Ureter (tissue), 1 donor: ENCODE data around the gene ATP13A3. TPM values are rescaled to one million over a fixed set of nuclear protein-coding genes. Genes with fewer than 3 reads are reported as not detected.
A peak's percentile ranks its signal among the peaks of the same experiment; 100 is the strongest.
"Not testable (repeated sequence)": the region's sequence is repeated elsewhere in the genome, so short reads cannot be mapped to it uniquely, and the experiment has no call there.

Experiments used
- DNase-seq: peaks from one replicate; pipeline ENCODE4 v3.0.0-alpha.2; 2020; ENCODE audit warnings: low spot score
- total RNA-seq: library from RNA; stranded (reverse); gene quantifications from one replicate; pipeline ENCODE4 v1.2.4, GENCODE V29; 2023
- donor health status: DM: yes; HTN: yes; CAD: no.

Gene ATP13A3
- 68.5 TPM for total RNA-seq

- DNase-seq, result peak; percentile 88
Measured at GRCh38 chr3:194486540-194487288, at the start of gene ATP13A3. Gene ATP13A3, minus strand, starts transcription at chr3:194487002. Its CDS starts 24,812 bp downstream, at chr3:194462190.

- not testable (repeated sequence) for DNase-seq
Measured at GRCh38 chr3:194535199-194535598, 48.4 kb upstream of the ATP13A3 start.

DNA sequence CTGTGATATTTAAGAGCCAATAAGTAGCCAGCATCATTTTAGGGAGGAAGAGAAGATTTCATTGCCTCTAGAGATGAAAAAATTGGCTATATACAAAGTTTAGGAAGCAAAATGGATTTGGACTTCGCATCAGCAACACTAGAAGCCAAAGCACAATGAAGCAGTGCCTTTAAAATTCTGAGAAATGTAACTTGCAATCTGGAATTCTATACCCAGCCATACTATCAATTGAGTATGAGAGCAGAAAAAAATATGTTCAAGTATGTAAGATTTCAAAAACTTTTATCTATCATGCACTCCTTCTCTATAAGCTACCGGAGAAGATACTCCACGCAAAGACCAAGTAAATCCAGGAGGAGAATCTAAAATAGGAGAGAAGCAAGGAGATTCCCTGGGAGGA, 47.4 kb upstream of the ATP13A3 start:
- no peak for DNase-seq

DNA sequence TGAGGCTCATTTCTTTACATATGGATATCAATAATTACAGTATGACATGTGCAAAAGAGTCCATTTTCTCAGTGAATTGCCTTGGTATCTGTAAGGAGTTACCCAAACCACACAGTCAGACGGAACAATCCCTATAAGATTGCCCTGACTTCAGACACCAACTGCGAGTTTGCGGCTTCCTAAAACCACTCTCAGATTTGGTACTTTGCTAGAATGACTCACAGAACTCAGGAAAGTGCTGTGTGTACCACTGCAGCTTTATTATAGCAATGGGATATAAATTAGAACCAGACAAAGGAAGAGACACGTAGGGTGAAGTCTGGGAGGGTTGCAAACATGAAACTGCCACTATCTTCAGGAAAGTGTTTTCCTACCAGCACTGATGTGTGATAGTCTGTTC, 45.8 kb upstream of the ATP13A3 start:
- DNase-seq, result no peak

GRCh38 chr3:194527726-194528125, 40.9 kb upstream of the ATP13A3 start:
- DNase-seq, result no peak

GRCh38 chr3:194526164-194526563, 39.4 kb upstream of the ATP13A3 start:
- DNase-seq, result no peak

- no peak for DNase-seq
Measured at GRCh38 chr3:194522579-194523046, 35.8 kb upstream of the ATP13A3 start.

DNA sequence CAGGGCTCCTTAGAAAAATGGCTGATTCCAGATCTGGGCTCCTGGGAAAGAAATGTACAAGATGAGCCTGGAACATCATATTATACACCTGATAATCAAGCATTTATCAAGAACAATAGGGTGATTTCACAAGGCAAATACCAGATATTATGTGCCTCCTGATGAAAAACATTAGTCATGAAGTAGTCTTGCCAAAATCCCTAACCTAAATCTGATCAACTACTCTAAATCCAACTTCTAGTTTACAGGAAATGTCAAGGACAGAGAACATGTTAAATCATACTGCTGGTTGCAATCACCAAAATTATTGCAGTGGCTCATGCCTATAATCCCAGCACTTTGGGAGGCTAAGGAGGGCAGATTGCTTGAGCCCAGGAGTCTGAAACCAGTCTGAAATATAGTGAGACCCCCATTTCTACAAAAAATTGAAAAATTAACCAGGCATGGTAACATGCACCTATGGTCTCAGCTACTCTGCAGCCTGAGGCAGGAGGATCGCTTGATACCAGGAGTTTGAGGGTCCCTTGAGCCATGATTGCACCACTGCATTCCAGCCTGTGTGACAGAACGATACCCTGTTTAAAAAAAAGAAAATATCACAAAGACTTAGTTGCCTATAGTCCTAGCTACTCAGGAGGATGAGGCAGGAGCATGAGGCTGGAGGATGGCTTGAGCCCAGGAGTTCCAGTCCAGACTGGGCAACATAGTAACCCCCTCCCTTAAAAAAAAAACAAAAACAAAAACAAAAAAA, 34.9 kb upstream of the ATP13A3 start:
- no peak for DNase-seq

GRCh38 chr3:194520682-194521162, 33.9 kb upstream of the ATP13A3 start:
- not testable (repeated sequence) for DNase-seq

DNA sequence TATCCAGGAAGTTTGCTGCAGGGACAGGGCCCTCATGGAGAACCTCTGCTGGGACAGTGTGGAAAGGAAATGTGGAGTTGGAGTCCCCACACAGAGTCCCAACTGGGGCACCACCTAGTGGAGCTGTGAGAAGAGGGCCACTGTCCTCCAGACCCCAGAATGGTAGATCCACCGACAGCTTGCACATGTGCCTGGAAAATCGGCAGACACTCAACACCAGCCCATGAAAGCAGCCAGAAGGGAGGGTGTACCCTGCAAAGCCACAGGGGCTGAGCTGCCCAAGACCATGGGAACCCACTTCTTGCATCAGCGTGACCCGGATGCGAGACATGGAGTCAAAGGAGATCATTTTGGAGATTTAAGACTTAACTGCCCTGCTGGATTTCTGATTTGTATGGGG, 33.4 kb upstream of the ATP13A3 start:
- not testable (repeated sequence) for DNase-seq

DNA sequence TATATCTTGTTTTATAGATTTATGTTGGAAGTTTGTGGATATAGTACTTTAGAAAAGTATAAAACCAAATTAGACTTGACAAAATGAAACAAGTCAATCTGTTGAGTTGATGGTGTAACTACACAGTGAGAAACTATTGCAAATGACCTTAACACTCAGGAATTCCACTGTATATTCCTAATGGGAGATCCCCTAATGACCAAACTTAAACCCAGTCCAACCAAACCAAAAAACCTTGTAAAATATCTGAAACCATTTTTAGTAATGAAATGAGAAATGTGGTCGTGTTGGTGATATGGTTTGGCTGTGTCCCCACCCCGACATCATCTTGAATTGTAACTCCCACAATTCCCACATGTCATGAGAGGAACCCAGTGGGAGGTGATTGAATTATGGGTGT, 31.9 kb upstream of the ATP13A3 start:
- DNase-seq, result no peak

DNA sequence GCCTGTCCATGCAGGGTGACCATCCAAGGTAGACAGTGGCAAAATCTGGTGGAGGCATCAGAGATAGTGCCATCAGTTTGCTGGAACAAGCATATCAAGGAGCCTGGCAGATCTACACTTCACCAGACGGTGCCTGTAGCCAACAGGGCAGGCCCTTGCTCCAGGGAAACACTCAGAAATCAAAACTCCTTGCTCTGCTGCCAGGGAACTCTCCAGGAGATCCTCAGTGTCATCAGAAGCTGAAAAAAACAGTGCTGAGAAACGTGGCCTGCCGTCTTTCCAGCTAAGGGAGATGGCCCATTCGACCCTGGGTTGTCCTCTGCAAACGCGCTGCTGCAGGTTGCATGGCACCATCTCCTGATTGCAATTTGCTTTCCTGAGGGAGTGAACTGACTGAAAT, 30.5 kb upstream of the ATP13A3 start:
- no peak for DNase-seq

GRCh38 chr3:194514626-194515025, 27.8 kb upstream of the ATP13A3 start:
- DNase-seq, result no peak

- DNase-seq, result no peak
Measured at GRCh38 chr3:194512895-194513601, 26.2 kb upstream of the ATP13A3 start.

GRCh38 chr3:194508491-194509453, 22.0 kb upstream of the ATP13A3 start:
- DNase-seq, result no peak

- DNase-seq, result no peak
Measured at GRCh38 chr3:194507571-194507970, 20.8 kb upstream of the ATP13A3 start.

DNA sequence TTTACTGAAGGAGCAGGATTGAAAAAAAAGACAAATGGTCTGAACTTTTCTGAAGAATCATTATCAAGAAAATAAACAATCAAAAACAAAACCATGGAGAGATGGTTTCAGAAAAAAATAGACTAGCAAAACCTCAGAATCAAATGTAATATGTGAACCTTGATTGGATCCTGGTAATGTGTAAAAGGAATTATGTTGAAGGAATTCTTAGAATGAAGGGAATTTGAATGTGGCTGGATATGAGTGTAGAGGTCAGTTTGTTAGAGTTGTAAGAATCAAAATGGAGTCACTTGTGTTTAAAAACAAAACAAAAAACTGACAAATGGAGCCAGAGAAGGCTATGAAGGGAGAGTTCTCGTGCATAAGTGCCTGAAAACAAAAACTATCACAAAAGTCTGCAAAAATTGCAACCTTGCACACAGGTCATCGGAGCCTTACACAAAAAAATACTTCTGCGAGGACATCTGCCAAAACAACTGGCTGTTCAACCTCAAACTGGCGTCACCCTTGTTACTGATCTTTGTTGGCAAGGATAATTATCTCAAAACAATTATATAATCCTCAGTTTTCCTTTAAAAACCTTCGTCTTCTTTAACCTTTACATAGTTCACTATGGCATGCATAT, 19.1 kb upstream of the ATP13A3 start:
- DNase-seq, result no peak

DNA sequence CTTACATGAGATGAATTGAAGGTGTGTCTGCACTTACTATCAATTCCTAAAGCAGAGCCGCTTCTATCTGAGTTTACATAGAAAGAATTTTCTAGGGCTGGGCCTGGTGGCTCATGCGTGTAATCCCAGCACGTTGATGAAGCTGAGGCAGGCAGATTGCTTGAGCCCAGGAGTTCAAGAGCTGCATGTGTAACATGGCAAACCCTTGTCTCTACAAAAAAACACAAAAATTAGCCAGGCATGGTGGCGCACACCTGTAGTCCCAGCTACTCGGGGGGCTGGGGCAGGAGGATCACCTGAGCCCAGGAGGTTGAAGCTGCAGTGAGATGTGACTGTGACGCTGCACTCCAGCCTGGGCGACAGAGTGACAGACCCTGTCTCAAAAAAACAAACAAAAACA, 18.1 kb upstream of the ATP13A3 start:
- no peak for DNase-seq

DNA sequence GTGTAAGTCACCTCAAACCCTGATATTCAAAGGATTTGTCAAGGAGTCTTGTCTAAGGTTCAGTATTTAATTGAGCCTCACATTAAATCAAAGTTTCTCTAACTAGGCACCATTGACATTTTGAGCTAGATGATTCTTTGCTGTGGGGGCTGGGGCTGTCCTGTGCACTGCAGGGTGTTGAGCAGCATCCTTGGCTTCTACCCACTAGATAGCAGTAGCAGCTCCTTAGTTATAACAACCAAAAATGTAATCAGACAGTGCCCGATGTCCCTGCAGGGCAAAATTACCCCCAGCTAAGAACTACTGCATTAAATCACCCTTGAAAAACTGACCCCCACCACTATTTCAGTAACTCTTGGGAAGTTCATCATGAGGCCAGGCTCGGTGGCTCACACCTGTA, 17.3 kb upstream of the ATP13A3 start:
- DNase-seq, result no peak

GRCh38 chr3:194503081-194503531, 16.3 kb upstream of the ATP13A3 start:
- DNase-seq, result no peak

DNA sequence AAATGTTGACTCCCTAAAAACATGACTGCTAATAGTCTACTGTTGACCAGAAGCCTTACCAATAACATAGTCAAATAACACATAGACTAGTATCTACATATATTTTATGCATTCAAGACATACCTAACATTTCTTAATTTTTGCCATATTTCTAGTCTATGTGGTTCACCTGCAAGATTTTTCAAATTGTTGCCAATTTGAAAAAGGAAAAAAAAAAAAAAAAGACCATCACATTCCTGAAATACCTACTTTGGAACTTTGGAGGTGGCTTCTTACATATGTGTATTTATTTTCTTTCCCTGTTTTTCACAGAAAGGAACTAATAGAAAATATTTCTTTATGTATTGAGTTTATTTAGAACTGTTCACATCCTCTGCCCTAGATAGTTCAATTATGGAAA, 13.4 kb upstream of the ATP13A3 start:
- DNase-seq, result no peak
